SK-MEL-5 (cell line): Measurements from ENCODE around the gene GLB1L3. TPM values are rescaled to one million over a fixed set of nuclear protein-coding genes. Genes with fewer than 3 reads are reported as not detected.
"Not testable (repeated sequence)": the region's sequence is repeated elsewhere in the genome, so short reads cannot be mapped to it uniquely, and the experiment has no call there.

Experiments
- DNase-seq: peaks from one replicate; pipeline ENCODE4 v3.0.0-alpha.2; 2016; ENCODE audit warnings: low read depth, low spot score
- in situ Hi-C: cut with HindIII; loops from 2 replicates; pipeline ENCODE4 v1.10.0; 2016; ENCODE audit warnings: low sequenced_read_pairs, high pct_unique_total_duplicates, low pct_unique_long_range_greater_than_20kb
- total RNA-seq: library from RNA; depleted of rRNA; stranded (reverse); fragments of >200 nt; shearing (Covaris generic); gene quantifications from 2 replicates; pipeline ENCODE4 v1.2.3, GENCODE V29; 2014

GLB1L3 gene
- total RNA-seq, 1 experiment from 2014 or later: 0.69 TPM

DNA sequence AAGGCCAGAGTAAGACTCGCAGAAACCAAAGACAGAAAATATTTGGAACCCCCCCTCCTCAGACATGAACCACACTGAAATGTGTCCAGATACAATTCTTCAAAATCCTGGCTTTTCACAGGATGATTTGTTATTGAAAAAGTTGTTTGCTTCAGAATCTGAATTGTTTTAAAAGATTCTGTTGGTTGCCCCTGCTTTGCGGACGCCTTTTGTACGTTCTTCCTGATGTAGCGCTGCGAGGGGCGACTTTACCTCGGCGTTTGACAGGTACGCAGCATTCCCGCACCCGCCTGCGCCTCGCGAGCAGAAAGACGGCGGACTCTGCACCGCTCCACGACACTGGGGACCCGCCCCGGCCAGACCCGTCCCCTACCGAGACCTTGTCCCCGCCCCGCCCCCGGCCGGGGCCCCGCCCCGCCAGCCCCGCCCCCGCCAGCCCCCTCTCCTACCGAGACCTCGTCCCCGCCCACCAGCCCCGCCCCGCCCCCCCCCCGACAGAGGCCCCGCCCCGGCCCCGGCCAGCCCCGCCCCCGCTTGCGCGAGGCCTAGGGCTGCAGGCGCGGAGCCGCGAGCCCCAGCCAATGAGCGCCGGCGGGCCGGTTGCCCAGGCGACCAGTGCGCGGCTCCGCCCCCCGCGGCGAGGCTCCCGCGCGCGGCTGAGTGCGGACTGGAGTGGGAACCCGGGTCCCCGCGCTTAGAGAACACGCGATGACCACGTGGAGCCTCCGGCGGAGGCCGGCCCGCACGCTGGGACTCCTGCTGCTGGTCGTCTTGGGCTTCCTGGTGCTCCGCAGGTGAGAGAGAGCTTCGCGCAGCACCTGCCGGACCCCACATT is 55.4 kb downstream of the GLB1L3 start, which contains the start of gene GLB1L2:
GLB1L2 (plus strand) TSS at position 635 of the 835 bp plus-strand sequence; CDS start at position 709, 74 bp downstream.
- in situ Hi-C loops: no loop called here
- peak; percentile 11 for DNase-seq

GRCh38 chr11:134332189-134332631 is 56.0 kb downstream of the GLB1L3 start:
- in situ Hi-C loops: no loop called here

DNA sequence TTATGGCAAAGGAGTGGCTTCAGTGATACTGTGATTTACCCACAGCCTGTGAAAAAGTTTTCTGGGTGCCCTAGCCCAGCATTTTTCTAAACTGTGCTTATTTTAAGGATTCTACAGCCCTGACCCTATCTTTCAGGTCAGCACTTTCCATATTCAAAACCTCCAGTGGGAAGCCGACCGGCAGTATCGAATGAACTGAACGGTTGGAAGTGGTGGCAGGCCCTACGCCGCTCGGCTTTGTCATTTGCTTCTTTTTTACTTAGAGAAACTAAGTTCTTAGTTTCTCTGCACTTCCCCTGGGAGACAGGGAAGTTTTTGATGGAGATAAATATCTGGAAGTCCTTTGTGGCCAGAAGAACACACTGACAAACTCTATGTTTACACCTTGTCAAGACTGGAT is 56.6 kb downstream of the GLB1L3 start:
- DNase-seq: no peak
- in situ Hi-C loops: no loop called here

More at GRCh38 chr11:134332189-134332631, 56.0 kb downstream of the GLB1L3 start:
- no peak for DNase-seq

DNA sequence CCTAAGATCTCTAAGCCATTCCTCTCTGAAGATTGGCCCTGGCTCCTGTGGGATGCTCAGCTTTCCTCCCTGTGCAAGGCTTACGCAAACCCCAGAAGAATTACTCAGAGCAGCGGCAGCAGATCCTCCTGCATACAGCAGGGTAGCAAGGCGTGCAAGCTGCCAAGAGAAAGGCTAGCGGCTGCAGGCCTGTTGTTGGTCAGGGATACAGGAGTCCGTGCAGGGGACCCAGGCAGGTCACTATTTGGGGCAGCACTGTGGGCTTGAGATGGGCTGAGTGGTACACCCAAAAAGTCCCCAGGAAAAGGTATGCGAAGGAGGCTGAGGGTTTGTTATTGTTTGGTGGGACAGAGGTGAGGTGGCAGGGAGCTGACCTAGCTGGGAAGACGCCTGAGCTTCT is 57.1 kb downstream of the GLB1L3 start:
- DNase-seq: no peak
- in situ Hi-C loops: no loop called here

- peak; percentile 28 for DNase-seq
Measured at GRCh38 chr11:134333946-134334345, 57.8 kb downstream of the GLB1L3 start.

GRCh38 chr11:134334796-134335571 is 58.8 kb downstream of the GLB1L3 start:
- DNase-seq: no peak
- in situ Hi-C loops: no loop called here

More at GRCh38 chr11:134333946-134334345, 57.8 kb downstream of the GLB1L3 start:
- in situ Hi-C loops: no loop called here

- in situ Hi-C loops: no loop called here
- DNase-seq: no peak
Measured at GRCh38 chr11:134337051-134337450, 60.9 kb downstream of the GLB1L3 start.

GRCh38 chr11:134338068-134338467 is 61.9 kb downstream of the GLB1L3 start:
- no peak for DNase-seq
- in situ Hi-C loops: no loop called here

- in situ Hi-C loops: no loop called here
- no peak for DNase-seq
Measured at GRCh38 chr11:134338654-134339053, 62.5 kb downstream of the GLB1L3 start.

DNA sequence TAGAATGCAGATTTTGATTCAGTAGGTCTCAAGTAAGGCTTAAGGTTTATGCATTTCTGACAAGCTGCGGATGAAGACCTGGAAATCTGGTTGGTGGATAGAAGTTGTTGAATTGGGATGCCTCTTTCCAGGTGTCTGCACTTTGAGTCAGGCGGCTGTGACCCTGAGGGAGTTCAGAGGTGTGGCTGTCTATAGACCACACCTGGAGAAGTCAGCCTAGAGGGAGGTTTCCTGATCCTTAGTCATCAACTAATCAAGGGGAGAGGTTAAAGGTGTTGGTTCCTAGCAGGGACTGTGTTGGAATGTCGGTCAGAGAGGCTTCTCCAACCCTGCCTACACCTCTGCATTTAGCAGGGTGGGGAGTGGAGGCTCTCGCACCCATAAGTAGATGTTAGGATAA is 63.6 kb downstream of the GLB1L3 start:
- DNase-seq: no peak
- in situ Hi-C loops: no loop called here

DNA sequence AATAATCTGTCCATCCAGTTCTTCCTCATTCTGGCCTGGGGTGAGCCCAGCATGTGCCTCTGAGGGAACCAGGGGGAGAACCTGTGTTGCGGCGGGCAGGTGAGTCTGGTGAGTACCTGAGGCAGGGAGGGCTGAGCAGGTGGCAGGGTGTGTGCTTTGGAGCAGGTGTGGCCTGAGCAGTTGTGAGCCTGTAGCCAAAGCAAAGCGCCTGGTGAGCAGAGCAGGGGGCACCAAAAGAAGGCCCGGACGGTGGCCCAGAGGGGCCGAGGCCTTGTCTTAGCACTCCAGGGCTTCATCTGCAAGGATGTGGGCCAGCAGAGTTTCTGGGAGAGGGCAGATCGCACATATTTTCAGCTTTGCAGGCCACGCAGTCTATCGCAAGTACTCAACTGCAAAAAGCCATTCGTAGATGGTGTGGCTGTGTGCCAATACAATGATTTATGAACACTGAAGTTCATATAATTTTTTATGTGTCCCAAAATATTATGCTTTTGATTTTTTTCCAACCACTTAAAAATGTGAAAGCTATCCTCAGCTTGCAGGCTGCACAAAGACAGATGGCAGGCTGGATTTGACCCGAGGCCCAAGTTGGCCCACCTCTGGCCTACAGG is 64.3 kb downstream of the GLB1L3 start:
- no peak for DNase-seq
- in situ Hi-C loops: no loop called here

GRCh38 chr11:134341805-134342571 is 65.8 kb downstream of the GLB1L3 start:
- no peak for DNase-seq
- in situ Hi-C loops: no loop called here

GRCh38 chr11:134342572-134343340 is 66.6 kb downstream of the GLB1L3 start:
- no peak for DNase-seq
- in situ Hi-C loops: no loop called here

- in situ Hi-C loops: no loop called here
- DNase-seq: no peak
Measured at GRCh38 chr11:134343646-134344045, 67.5 kb downstream of the GLB1L3 start.

GRCh38 chr11:134344497-134345236 is 68.5 kb downstream of the GLB1L3 start:
- DNase-seq, in situ Hi-C loops: not testable (repeated sequence)

DNA sequence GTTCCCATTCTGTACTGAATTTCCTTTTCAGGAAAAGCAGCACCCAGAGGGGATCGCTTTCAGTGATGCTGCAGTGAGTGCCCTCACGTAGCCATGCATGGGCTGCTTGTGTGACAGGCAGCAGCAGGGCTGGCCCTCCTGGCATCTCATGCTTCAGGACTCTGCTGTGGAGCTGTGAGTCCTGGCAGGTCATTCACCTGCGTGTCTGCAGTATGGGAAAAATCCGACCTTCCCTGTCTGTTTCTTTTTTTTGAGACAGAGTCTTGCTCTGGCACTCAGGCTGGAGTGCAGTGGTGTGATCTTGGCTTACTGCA is 69.0 kb downstream of the GLB1L3 start:
- in situ Hi-C loops: no loop called here

More for the DNA sequence above, 69.0 kb downstream of the GLB1L3 start:
- DNase-seq: no peak
